GM18873 (cell line): ENCODE measurements around the gene LTK.
"Not testable (repeated sequence)": the region's sequence is repeated elsewhere in the genome, so short reads cannot be mapped to it uniquely, and the experiment has no call there.

Experiments used
- ATAC-seq: cut with Tn5 transposase; IDR thresholded peaks from one replicate; pipeline ENCODE4 v1.9.1; 2021; ENCODE audit warnings: mild to moderate bottlenecking, moderate library complexity, moderate number of reproducible peaks; ENCODE audit not compliant: unreplicated experiment, low FRiP score

The LTK gene

DNA sequence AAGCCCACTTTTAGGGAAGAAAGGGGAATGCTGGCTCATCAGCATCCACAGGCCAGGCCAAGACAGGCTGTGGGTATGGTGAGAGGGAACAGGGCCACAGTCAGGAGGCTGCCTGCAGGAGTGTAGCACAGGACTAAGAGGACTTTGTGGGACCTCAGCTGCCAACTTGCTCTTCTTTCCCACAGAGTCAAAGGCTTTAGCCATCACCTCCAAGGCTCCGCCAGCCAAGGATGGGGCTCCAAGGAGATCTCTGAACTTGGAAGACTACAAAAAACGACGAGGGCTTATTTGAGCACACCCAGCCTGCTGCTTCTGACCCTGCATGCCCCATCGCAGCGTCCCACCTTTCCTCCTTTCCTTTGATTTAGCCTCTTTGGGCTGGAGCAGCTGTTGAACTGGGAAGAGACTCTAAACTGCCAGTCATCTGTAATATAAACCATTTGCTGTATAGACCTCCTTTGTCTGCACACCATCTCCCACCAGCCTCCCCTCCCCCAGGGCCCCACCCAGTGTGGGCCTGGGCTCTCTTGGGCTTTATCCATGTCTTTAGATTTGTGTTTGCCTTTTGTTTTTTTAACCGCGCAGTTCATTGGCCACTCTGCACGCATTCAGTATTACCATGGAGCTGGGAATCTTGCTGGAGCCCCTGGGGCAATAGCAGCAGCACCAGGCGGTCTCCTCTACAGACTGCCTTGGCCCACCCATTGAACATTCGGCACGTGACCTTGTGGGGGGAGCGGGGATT lies 33.1 kb downstream of the LTK start:
- no peak for ATAC-seq

DNA sequence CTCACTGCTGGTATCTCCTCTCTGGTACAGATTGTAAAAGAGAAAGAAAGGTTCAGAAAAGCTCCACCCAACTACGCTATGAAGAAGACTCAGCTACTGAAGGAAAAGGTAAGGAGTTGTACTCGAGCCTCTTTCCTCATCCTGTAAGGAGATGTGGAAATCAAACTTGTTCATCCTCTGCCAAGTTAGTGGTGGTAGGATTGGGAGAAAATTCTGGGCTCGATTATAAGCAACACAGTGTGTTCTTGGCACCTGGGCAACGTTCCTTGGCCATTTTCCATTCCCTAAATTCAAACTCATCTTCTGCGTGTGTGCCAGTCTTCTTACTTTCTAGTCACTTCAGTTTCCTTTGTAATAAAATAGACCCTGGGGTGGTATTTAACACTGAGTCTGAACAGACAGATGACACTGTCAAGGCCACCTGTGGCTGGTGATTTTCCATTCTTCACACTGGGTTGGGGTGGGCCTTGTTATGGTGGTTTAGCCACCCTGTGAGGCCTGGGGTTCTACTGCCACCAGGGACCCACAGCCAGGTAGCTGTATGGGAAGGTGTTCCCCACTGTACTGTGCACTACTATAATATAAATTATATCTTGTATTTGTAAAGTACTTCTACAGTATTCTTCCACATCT lies 37.1 kb downstream of the LTK start:
- ATAC-seq, result no peak

DNA sequence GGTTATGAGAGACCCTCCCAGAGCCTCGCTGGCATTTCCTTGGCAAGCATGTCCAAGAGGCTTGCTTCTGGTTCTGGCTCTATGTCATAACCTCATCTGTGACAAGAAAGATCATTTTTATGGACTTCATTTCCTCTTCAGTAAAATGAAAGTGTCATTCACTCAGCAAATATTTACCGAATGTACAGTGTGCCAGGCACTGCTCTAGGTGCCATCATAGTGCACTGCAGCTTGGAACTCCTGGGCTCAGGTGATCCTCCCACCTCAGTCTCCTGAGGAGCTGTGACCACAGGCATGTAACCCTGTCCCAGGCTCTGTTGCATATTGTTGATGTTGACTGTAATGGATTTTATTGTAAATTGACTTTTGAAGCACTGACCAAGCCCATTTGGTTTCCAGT lies 38.7 kb downstream of the LTK start:
- no peak for ATAC-seq

DNA sequence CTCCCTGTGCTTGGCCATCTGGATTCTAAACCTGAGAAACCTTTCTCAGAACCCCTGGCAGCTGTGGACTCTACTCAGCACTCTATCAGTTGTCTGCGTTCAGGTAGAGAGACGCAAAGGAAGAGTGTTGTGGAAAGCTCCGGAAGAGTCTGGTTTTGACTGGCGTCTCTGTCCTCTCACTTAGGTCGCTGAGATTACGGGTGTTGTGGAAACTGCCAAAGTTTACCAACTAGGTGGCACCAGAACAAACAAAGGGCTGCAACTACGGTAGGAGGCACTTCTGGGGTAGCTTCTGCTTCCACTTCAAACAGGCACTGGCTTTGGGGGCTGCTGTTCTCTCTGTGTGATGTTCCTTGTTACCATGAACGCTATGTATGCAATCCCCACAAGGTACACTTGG lies 39.2 kb downstream of the LTK start:
- ATAC-seq, result no peak

DNA sequence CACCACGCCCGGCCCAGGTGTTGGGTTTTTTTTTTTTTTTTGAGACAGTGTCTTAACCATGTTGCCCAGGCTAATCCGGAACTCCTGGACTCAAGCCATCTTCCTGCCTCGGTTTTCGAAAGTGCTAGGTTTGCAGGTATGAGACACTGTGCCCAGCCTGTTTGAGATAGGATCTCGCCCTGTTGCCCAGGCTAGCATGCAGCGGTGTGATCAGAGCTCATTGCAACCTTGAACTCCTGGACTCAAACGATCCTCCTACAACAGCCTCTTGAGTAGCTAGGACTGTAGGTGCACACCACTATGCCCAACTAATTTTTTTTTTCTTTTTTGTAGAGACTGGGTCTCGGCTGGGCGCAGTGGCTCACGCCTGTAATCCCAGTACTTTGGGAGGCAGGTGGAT lies 40.2 kb downstream of the LTK start:
- no peak for ATAC-seq

DNA sequence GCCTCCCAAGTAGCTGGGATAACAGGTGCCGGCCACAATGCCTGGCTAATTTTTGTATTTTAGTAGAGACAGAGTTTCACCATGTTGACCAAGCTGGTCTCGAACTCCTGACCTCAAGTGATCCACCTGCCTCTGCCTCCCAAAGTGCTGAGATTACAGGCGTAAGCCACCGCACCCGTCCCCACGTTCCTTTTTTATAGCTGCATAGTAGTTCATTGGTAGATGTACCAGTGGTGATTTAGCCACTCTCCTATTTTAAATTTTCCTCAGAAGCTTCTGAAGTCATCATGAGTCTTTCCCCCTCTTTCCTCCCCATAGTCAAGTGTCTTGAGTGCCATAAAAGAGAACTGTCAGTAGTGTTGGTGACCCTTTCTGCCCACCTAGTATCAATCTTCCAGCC lies 44.0 kb downstream of the LTK start:
- ATAC-seq, result not testable (repeated sequence)

DNA sequence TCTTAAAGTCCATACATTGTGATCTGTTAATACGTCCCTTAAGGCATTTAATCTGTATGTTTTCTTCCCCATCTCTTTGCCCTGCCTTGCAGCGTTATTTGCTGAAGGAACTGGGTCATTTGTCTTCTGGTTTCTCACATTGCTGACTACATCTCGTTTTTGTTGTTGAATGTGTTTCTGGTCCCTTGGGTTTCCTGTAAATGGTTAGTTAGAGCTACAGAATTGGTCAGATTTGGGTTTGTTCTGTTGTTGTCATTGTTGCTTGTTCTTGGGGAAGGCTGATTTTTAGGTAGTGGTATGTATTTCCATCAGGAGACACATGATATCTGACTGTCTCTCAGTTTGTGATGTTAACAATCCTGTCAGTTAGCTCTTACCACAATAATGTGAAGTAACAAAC lies 46.9 kb downstream of the LTK start:
- no peak for ATAC-seq

DNA sequence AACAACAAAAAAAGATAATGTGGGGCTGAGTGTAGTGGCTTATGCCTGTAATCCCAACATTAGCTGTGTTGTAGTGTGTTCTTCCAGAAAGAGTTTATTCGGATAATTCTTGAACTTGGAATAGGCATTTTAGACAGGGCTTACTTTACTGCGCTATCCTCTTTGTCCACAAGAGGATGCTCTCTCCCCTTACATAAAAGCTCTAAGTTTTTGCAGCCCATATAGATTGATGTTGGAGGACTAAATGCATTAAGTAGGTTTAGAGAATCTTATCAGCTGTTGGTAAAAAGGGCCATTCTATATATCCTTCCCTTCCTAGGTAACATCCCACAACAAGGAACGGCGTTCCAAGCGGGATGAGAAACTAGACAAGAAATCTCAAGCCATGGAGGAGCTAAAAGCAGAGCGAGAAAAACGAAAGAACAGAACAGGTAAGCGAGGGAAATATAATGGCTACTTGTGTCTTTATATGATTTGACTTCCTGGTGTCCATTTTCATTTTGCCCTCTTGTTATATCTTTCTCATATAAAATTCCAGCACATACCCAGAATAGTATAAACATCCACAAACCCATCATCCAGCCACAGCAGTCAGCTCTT lies 47.7 kb downstream of the LTK start:
- ATAC-seq, result no peak

DNA sequence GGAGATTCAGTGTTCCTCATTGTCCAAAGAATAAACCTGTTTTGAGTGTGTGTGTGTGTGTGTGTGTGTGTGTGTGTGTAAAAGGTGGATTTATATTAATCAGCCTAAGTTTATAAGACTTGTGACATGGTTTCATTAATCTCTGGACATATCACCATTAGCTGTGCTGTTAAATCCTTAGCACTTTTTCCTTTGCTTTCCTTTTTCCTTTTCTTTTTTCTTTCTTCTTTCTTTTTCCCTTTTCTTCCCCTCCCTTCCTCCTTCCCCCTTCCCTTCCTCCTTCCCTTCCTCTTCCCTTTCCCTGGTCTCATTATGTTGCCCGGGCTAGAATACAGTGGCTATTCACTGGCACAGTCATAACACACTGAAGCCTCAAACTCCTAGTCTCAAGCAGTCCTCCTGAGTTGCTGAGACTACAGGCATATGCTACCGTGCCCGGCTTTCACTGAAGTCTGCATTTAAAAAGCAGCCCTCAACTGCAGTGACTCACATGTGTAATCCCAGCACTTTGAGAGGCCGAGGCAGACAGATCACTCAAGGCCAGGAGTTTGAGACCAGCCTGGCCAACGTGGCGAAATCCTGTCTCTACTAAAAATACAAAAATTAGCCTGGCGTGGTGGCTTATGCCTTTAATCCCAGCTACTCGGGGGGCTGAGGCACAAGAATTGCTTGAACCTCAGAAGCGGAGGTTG lies 48.6 kb downstream of the LTK start:
- no peak for ATAC-seq

DNA sequence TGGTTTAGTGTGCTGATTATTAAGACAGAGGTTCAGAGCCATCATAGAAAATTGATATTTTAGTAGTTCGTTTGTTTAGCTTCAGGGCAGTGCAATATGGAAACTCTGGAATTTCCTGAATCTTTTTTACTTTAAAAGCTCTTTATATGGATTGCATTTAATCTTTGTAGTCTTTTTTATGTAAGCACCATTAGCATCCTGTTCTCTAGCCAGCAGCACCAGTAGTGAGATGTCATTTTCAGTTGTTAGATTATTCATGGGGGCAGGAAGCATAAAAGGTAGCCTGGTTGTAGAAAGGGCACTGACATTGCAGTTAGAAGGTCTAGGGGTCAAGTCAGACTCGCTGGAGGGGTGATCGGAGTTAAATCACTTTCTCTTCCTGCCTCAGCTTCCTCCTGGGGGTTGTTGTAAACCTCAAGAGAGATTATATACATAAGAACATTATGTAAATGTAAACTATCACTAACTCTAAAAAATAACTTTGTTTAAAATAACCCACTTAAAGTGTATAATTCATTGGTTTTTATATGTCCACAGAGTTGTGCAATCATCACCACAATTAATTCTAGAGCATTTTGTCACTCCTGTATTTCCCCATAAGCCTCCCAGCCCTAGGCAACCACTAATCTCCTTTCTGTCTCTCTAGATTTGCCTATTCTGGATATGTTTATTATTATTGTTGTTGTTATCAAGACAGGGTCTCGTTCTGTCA lies 51.4 kb downstream of the LTK start:
- no peak for ATAC-seq
